CD14-positive monocyte (primary cell): ENCODE results near the gene HPRT1. TPM values are rescaled to one million over a fixed set of nuclear protein-coding genes. Genes with fewer than 3 reads are reported as not detected.
"Not testable (repeated sequence)": the region's sequence is repeated elsewhere in the genome, so short reads cannot be mapped to it uniquely, and the experiment has no call there.

ENCODE experiments used
- DNase-seq, 3 donors: peaks; one replicate each; pipeline ENCODE4 v3.0.0-alpha.2; 2011 to 2022
- H2AFZ ChIP-seq: 2 replicates; pipeline ENCODE4 v1.6.0; 2012; ENCODE audit warnings: mild to moderate bottlenecking, low read depth, low read length, inconsistent platforms; ENCODE audit not compliant: insufficient read depth, poor library complexity, severe bottlenecking
- H3K27ac ChIP-seq, 2 donors: 1 replicate in 1 of 2; 2 replicates in 1 of 2; pipeline ENCODE4 v1.5.1; 2012 to 2013; ENCODE audit warnings: low read length in 2 of 2, control low read depth in 1 of 2, inconsistent platforms in 1 of 2, low read depth in 1 of 2, mild to moderate bottlenecking in 1 of 2
- H3K27me3 ChIP-seq, 2 donors: one replicate each; pipeline versions ENCODE4 v1.6.0 to v1.6.1; 2011 to 2013; ENCODE audit warnings: low read length in 2 of 2; ENCODE audit not compliant: control insufficient read depth in 2 of 2, insufficient read depth in 2 of 2
- H3K36me3 ChIP-seq, 2 donors: replicated peaks in 1 of 2; 1 replicate in 1 of 2; 2 replicates in 1 of 2; pipeline versions ENCODE4 v1.5.1 to v1.6.1; 2012 to 2013; ENCODE audit warnings: low read length in 2 of 2, control low read depth in 1 of 2, inconsistent platforms in 1 of 2, mild to moderate bottlenecking in 1 of 2; ENCODE audit not compliant: insufficient read depth in 2 of 2, control insufficient read depth in 1 of 2
- H3K4me1 ChIP-seq, 2 donors: 1 replicate in 1 of 2; 2 replicates in 1 of 2; pipeline versions ENCODE4 v1.5.1 to v1.6.1; 2012 to 2013; ENCODE audit warnings: low read length in 2 of 2, control low read depth in 1 of 2, inconsistent platforms in 1 of 2, mild to moderate bottlenecking in 1 of 2, moderate library complexity in 1 of 2; ENCODE audit not compliant: insufficient read depth in 2 of 2, control insufficient read depth in 1 of 2
- H3K4me2 ChIP-seq: replicated peaks from 2 replicates; pipeline ENCODE3; 2012; ENCODE audit warnings: low read length, moderate library complexity, mild to moderate bottlenecking; ENCODE audit not compliant: poor library complexity, severe bottlenecking; ENCODE audit errors: extremely low read depth
- H3K4me3 ChIP-seq, 3 experiments: fragments of 200-600 bp in 1 of 3; sonication (generic) in 1 of 3; replicated peaks in 1 of 3; 1 replicate in 2 of 3; 2 replicates in 1 of 3; pipeline ENCODE4 v1.5.1; 2011 to 2013; ENCODE audit warnings: low read length in 3 of 3, mild to moderate bottlenecking in 3 of 3, control low read depth in 2 of 3, low read depth in 2 of 3, inconsistent platforms in 1 of 3, moderate library complexity in 1 of 3
- H3K79me2 ChIP-seq: 2 replicates; pipeline ENCODE4 v1.6.0; 2012; ENCODE audit warnings: mild to moderate bottlenecking, control low read depth, inconsistent platforms, low read length, moderate library complexity; ENCODE audit not compliant: insufficient read depth
- H3K9ac ChIP-seq: 2 replicates; pipeline ENCODE4 v1.6.0; 2017; ENCODE audit warnings: low read length, mild to moderate bottlenecking; ENCODE audit not compliant: insufficient read depth, poor library complexity, severe bottlenecking
- H3K9me3 ChIP-seq, 2 donors: replicated peaks in 1 of 2; 1 replicate in 1 of 2; 2 replicates in 1 of 2; pipeline versions ENCODE4 v1.5.1 to v1.6.1; 2012 to 2013; ENCODE audit warnings: low read length in 2 of 2, control low read depth in 1 of 2; ENCODE audit not compliant: control insufficient read depth in 1 of 2, insufficient read depth in 1 of 2
- H4K20me1 ChIP-seq: 2 replicates; pipeline ENCODE4 v1.6.0; 2012; ENCODE audit warnings: mild to moderate bottlenecking, low read length, control low read depth, moderate library complexity; ENCODE audit not compliant: insufficient read depth
- H3K27ac Mint-ChIP-seq, 7 donors: one replicate each; pipeline ENCODE4 v1.8.0; 2020; ENCODE audit warnings: mild to moderate bottlenecking in 7 of 7, mixed read lengths in 7 of 7, moderate library complexity in 6 of 7, inconsistent platforms in 2 of 7
- H3K27me3 Mint-ChIP-seq, 3 donors: one replicate each; pipeline ENCODE4 v1.8.0; 2021 to 2022; ENCODE audit warnings: low read depth in 3 of 3, mild to moderate bottlenecking in 3 of 3, mixed read lengths in 3 of 3, moderate library complexity in 3 of 3, inconsistent platforms in 1 of 3
- H3K36me3 Mint-ChIP-seq, 2 donors: one replicate each; pipeline ENCODE4 v1.8.0; 2020; ENCODE audit warnings: mixed read lengths in 2 of 2, inconsistent platforms in 1 of 2, mild to moderate bottlenecking in 1 of 2
- H3K4me1 Mint-ChIP-seq: one replicate; pipeline ENCODE4 v1.8.0; 2020; ENCODE audit warnings: mild to moderate bottlenecking, mixed read lengths
- H3K4me3 Mint-ChIP-seq, 2 donors: one replicate each; pipeline ENCODE4 v1.8.0; 2020; ENCODE audit warnings: mild to moderate bottlenecking in 2 of 2, mixed read lengths in 2 of 2, moderate library complexity in 1 of 2
- H3K9me3 Mint-ChIP-seq, 7 donors: one replicate each; pipeline ENCODE4 v1.8.0; 2020 to 2022; ENCODE audit warnings: mixed read lengths in 7 of 7, mild to moderate bottlenecking in 6 of 7, moderate library complexity in 6 of 7, inconsistent platforms in 2 of 7
- CTCF ChIP-seq: fragments of 200-600 bp; IDR thresholded peaks from one replicate; pipeline ENCODE4 v1.8.0; 2022; ENCODE audit warnings: antibody characterized with exemption, mild to moderate bottlenecking
- WGBS: methylation state at CpG from one replicate; pipeline ENCODE4 v1.1.5; 2013; ENCODE audit warnings: missing lambda C conversion rate; ENCODE audit not compliant: insufficient coverage; 5-methylcytosine and 5-hydroxymethylcytosine counted together
- intact Hi-C, 2 donors: fragments of 100-400 bp; cut with micrococcal nuclease; formaldehyde crosslinking; loops; one replicate each; pipeline versions ENCODE4 v1.15.0 to v1.15.1; 2023
- polyA plus RNA-seq, 3 donors: library from polyadenylated mRNA; depleted of rRNA in 1 of 3; unstranded in 2 of 3; stranded (reverse) in 1 of 3; fragments of 300-500 nt in 2 of 3; fragments of >200 nt in 1 of 3; fragmentation: Illumina TruSeq in 2 of 3; gene quantifications; 1 replicate in 2 of 3; 2 replicates in 1 of 3; pipeline ENCODE4 v1.2.3, GENCODE V29; 2012 to 2021

HPRT1 gene
- polyA plus RNA-seq, 3 donors, result 13.0 to 56.4 (median 54.5) TPM

- no peak overlapping the region for H3K4me2 ChIP-seq
- no CpG with 5 or more reads among the region's 2 CpGs for WGBS
- TF ChIP-seq CTCF, result no peak
Observed at GRCh38 chrX:134462927-134463326, 3.0 kb downstream of the HPRT1 start.

GRCh38 chrX:134464453-134464852 is 4.5 kb downstream of the HPRT1 start:
- H3K27me3 Mint-ChIP-seq, DNase-seq, H3K27me3 ChIP-seq, H3K36me3 Mint-ChIP-seq, H3K4me2 ChIP-seq, H3K36me3 ChIP-seq, H3K4me3 ChIP-seq, H3K9ac ChIP-seq, H4K20me1 ChIP-seq, H3K9me3 Mint-ChIP-seq, H3K4me1 Mint-ChIP-seq, H3K9me3 ChIP-seq, H2AFZ ChIP-seq, H3K4me3 Mint-ChIP-seq, H3K27ac ChIP-seq, intact Hi-C loops, H3K27ac Mint-ChIP-seq: not testable (repeated sequence)
- H3K79me2 ChIP-seq, result peaks cover 43% of the 10 kb centered on the region
- WGBS, result 83% methylated on average over 3 of the region's 6 CpGs
- H3K4me1 ChIP-seq, result peaks cover 12% of the 10 kb centered on the region in 2 donors

More at GRCh38 chrX:134462927-134463326, 3.0 kb downstream of the HPRT1 start:
- Histone ChIP-seq H3K36me3 (no peaks in the 10 kb centered on the region), H2AFZ (no peak overlapping the region), H3K79me2 (peaks cover 43% of the 10 kb centered on the region), H3K4me1 (peaks cover 8 to 14% of the 10 kb centered on the region in 2 donors), H3K27me3 (no peaks in the 10 kb centered on the region), H3K27ac (no peak overlapping the region), H3K4me3 (no peak overlapping the region), H3K9ac (no peak overlapping the region), H4K20me1 (no peaks in the 10 kb centered on the region), H3K9me3 (no peaks in the 10 kb centered on the region)
- no peak overlapping the region for H3K4me3 Mint-ChIP-seq
- no peak overlapping the region for H3K27ac Mint-ChIP-seq
- no peak for DNase-seq
- peaks cover 6% of the 10 kb centered on the region for H3K4me1 Mint-ChIP-seq
- no peaks in the 10 kb centered on the region for H3K36me3 Mint-ChIP-seq
- H3K9me3 Mint-ChIP-seq, result peaks cover 0 to 6% (median 0%) of the 10 kb centered on the region in 7 donors
- intact Hi-C loops, result no loop called here
- H3K27me3 Mint-ChIP-seq, result no peaks in the 10 kb centered on the region
